Natural killer cell (primary cell): ENCODE measurements around the gene CFD. TPM values are rescaled to one million over a fixed set of nuclear protein-coding genes. Genes with fewer than 3 reads are reported as not detected.

Experiments used
- ATAC-seq, 3 donors: fragments of 150-1000 bp in 2 of 3; fragments of 200-7000 bp in 1 of 3; cut with Tn5 transposase; 1 replicate in 1 of 3; 2 replicates in 2 of 3; pipeline ENCODE4 v1.10.0; 2021; ENCODE audit warnings: mild to moderate bottlenecking in 2 of 3, moderate library complexity in 2 of 3
- DNase-seq, 2 donors: peaks; one replicate each; pipeline versions ENCODE4 v3.0.0 to v3.0.0-alpha.2; 2013 to 2021; ENCODE audit warnings: mixed read lengths in 1 of 2
- H3K27ac ChIP-seq: one replicate; pipeline ENCODE4 v1.5.1; 2013; ENCODE audit warnings: mild to moderate bottlenecking, low read length
- H3K27me3 ChIP-seq: one replicate; pipeline ENCODE4 v1.6.1; 2013; ENCODE audit warnings: low read length; ENCODE audit not compliant: control insufficient read depth, insufficient read depth
- H3K36me3 ChIP-seq: one replicate; pipeline ENCODE4 v1.6.1; 2013; ENCODE audit warnings: low read length; ENCODE audit not compliant: control insufficient read depth, insufficient read depth
- H3K4me1 ChIP-seq: one replicate; pipeline ENCODE4 v1.6.1; 2013; ENCODE audit warnings: low read length; ENCODE audit not compliant: control insufficient read depth, insufficient read depth
- H3K4me3 ChIP-seq: one replicate; pipeline ENCODE4 v1.5.1; 2013; ENCODE audit warnings: low read length
- H3K9me3 ChIP-seq: one replicate; pipeline ENCODE4 v1.6.1; 2013; ENCODE audit warnings: low read length; ENCODE audit not compliant: control insufficient read depth, insufficient read depth
- H3K27ac Mint-ChIP-seq, 2 donors: one replicate each; pipeline ENCODE4 v1.8.0; 2022; ENCODE audit warnings: mild to moderate bottlenecking in 2 of 2, mixed read lengths in 2 of 2, moderate library complexity in 1 of 2
- H3K27me3 Mint-ChIP-seq, 2 donors: one replicate each; pipeline ENCODE4 v1.8.0; 2022; ENCODE audit warnings: low read depth in 2 of 2, mixed read lengths in 2 of 2
- H3K36me3 Mint-ChIP-seq: one replicate; pipeline ENCODE4 v1.8.0; 2022; ENCODE audit warnings: mixed read lengths
- H3K4me1 Mint-ChIP-seq, 2 donors: one replicate each; pipeline ENCODE4 v1.8.0; 2022; ENCODE audit warnings: mixed read lengths in 2 of 2
- H3K4me3 Mint-ChIP-seq: one replicate; pipeline ENCODE4 v1.8.0; 2022; ENCODE audit warnings: mild to moderate bottlenecking, moderate library complexity, mixed read lengths
- H3K9me3 Mint-ChIP-seq, 2 donors: one replicate each; pipeline ENCODE4 v1.8.0; 2022; ENCODE audit warnings: mixed read lengths in 2 of 2
- WGBS: methylation state at CpG from one replicate; pipeline ENCODE4 v1.1.7; 2013; ENCODE audit warnings: missing lambda C conversion rate; ENCODE audit not compliant: insufficient coverage; 5-methylcytosine and 5-hydroxymethylcytosine counted together
- intact Hi-C: fragments of 100-400 bp; cut with micrococcal nuclease; formaldehyde crosslinking; loops from one replicate; pipeline ENCODE4 v1.14.2; 2022
- total RNA-seq, 4 donors: library from RNA; stranded (reverse); fragments of 120-200 nt in 1 of 4; gene quantifications; one replicate each; pipeline versions ENCODE4 v1.2.3 to v1.2.4, GENCODE V29; 2013 to 2022
- TF ChIP-seq, protein P1 (sequence below): fragments of 200-600 bp; IDR thresholded peaks from one replicate; pipeline ENCODE4 v1.8.0; 2022; ENCODE audit warnings: antibody characterized with exemption

Gene CFD
- total RNA-seq, 3 donors from 2014 or later (not counting 1 experiment from before 2014, with no cell fraction given), result 2.9 to 47.5 (median 10.4) TPM

GRCh38 chr19:887072-887471, 27.6 kb downstream of the CFD start:
- no peak for ATAC-seq
- Histone ChIP-seq H3K36me3 (peaks cover 52% of the 10 kb centered on the region), H3K27me3 (no peaks in the 10 kb centered on the region), H3K4me1 (peaks cover 45% of the 10 kb centered on the region), H3K9me3 (no peaks in the 10 kb centered on the region), H3K4me3 (no peak overlapping the region), H3K27ac (no peak overlapping the region)
- H3K9me3 Mint-ChIP-seq, result no peaks in the 10 kb centered on the region
- peaks cover 0 to 8% of the 10 kb centered on the region in 2 donors for H3K4me1 Mint-ChIP-seq
- intact Hi-C loops, result no loop called here
- H3K36me3 Mint-ChIP-seq, result no peaks in the 10 kb centered on the region
- no peak overlapping the region for H3K27ac Mint-ChIP-seq
- DNase-seq, result no peak
- H3K27me3 Mint-ChIP-seq, result no peaks in the 10 kb centered on the region
- TF ChIP-seq, protein P1, sequence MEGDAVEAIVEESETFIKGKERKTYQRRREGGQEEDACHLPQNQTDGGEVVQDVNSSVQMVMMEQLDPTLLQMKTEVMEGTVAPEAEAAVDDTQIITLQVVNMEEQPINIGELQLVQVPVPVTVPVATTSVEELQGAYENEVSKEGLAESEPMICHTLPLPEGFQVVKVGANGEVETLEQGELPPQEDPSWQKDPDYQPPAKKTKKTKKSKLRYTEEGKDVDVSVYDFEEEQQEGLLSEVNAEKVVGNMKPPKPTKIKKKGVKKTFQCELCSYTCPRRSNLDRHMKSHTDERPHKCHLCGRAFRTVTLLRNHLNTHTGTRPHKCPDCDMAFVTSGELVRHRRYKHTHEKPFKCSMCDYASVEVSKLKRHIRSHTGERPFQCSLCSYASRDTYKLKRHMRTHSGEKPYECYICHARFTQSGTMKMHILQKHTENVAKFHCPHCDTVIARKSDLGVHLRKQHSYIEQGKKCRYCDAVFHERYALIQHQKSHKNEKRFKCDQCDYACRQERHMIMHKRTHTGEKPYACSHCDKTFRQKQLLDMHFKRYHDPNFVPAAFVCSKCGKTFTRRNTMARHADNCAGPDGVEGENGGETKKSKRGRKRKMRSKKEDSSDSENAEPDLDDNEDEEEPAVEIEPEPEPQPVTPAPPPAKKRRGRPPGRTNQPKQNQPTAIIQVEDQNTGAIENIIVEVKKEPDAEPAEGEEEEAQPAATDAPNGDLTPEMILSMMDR, result no peak
- 92% methylated on average over 16 of the region's 16 CpGs for WGBS
- no peak overlapping the region for H3K4me3 Mint-ChIP-seq

GRCh38 chr19:887599-887998, 28.1 kb downstream of the CFD start:
- no peaks in the 10 kb centered on the region for H3K36me3 Mint-ChIP-seq
- H3K36me3 ChIP-seq, result peaks cover 48% of the 10 kb centered on the region
- H3K27me3 ChIP-seq, result no peaks in the 10 kb centered on the region
- 96% methylated on average over 10 of the region's 10 CpGs for WGBS
- H3K4me1 ChIP-seq, result peaks cover 50% of the 10 kb centered on the region
- no peak overlapping the region for H3K4me3 ChIP-seq
- no peaks in the 10 kb centered on the region for H3K27me3 Mint-ChIP-seq
- TF ChIP-seq, protein P1, result no peak
- H3K27ac Mint-ChIP-seq, result no peak overlapping the region
- H3K9me3 Mint-ChIP-seq, result no peaks in the 10 kb centered on the region
- intact Hi-C loops, result no loop called here
- no peak overlapping the region for H3K4me3 Mint-ChIP-seq
- H3K27ac ChIP-seq, result no peak overlapping the region
- H3K4me1 Mint-ChIP-seq, result peaks cover 0 to 13% of the 10 kb centered on the region in 2 donors
- no peaks in the 10 kb centered on the region for H3K9me3 ChIP-seq
- DNase-seq (no peak), ATAC-seq (no peak)

- no peak for ATAC-seq
- peaks cover 41% of the 10 kb centered on the region for H3K36me3 ChIP-seq
Measured at GRCh38 chr19:888581-889385, 29.3 kb downstream of the CFD start.

More at GRCh38 chr19:888581-889385, 29.3 kb downstream of the CFD start:
- H3K4me1 Mint-ChIP-seq, result peaks cover 9 to 22% of the 10 kb centered on the region in 2 donors
- Histone ChIP-seq H3K4me3 (no peak overlapping the region), H3K27ac (no peak overlapping the region), H3K27me3 (no peaks in the 10 kb centered on the region), H3K4me1 (peaks cover 56% of the 10 kb centered on the region), H3K9me3 (no peaks in the 10 kb centered on the region)
- DNase-seq, result peak in 1 of 2 donors; percentile 77
- no peaks in the 10 kb centered on the region for H3K36me3 Mint-ChIP-seq
- no peak overlapping the region for H3K27ac Mint-ChIP-seq
- intact Hi-C loops, result no loop called here
- TF ChIP-seq, protein P1, result no peak
- WGBS, result 93% methylated on average over 30 of the region's 30 CpGs
- H3K4me3 Mint-ChIP-seq, result no peak overlapping the region
- no peaks in the 10 kb centered on the region for H3K27me3 Mint-ChIP-seq
- H3K9me3 Mint-ChIP-seq, result no peaks in the 10 kb centered on the region
